Glutamatergic neuron (in vitro differentiated cells): ENCODE results near the gene PDGFRA. TPM values are rescaled to one million over a fixed set of nuclear protein-coding genes. Genes with fewer than 3 reads are reported as not detected.
A peak's percentile ranks its signal among the peaks of the same experiment; 100 is the strongest.
"Not testable (repeated sequence)": the region's sequence is repeated elsewhere in the genome, so short reads cannot be mapped to it uniquely, and the experiment has no call there.

Source experiments
- DNase-seq: peaks from one replicate; pipeline ENCODE4 v3.0.0; 2022
- H3K27ac Mint-ChIP-seq: one replicate; pipeline ENCODE4 v1.8.0; 2020; ENCODE audit warnings: mild to moderate bottlenecking, mixed read lengths, inconsistent platforms; ENCODE audit not compliant: unreplicated experiment
- H3K27me3 Mint-ChIP-seq: one replicate; pipeline ENCODE4 v1.8.0; 2020; ENCODE audit warnings: mild to moderate bottlenecking, moderate library complexity, mixed read lengths, inconsistent platforms; ENCODE audit not compliant: unreplicated experiment
- H3K36me3 Mint-ChIP-seq: one replicate; pipeline ENCODE4 v1.8.0; 2020; ENCODE audit warnings: mild to moderate bottlenecking, mixed read lengths, inconsistent platforms; ENCODE audit not compliant: unreplicated experiment
- H3K4me1 Mint-ChIP-seq: one replicate; pipeline ENCODE4 v1.8.0; 2020; ENCODE audit warnings: mild to moderate bottlenecking, low read depth, mixed read lengths, inconsistent platforms; ENCODE audit not compliant: unreplicated experiment
- H3K4me3 Mint-ChIP-seq: one replicate; pipeline ENCODE4 v1.8.0; 2020; ENCODE audit warnings: mild to moderate bottlenecking, mixed read lengths, inconsistent platforms; ENCODE audit not compliant: unreplicated experiment
- H3K9me3 Mint-ChIP-seq: one replicate; pipeline ENCODE4 v1.8.0; 2020; ENCODE audit warnings: mild to moderate bottlenecking, moderate library complexity, mixed read lengths, inconsistent platforms; ENCODE audit not compliant: unreplicated experiment
- CTCF ChIP-seq: fragments of 200-600 bp; sonication (generic); IDR thresholded peaks from one replicate; pipeline ENCODE4 v1.5.0; 2021; ENCODE audit not compliant: partially characterized antibody, unreplicated experiment
- total RNA-seq: library from RNA; stranded (reverse); fragmentation: NEBNext Ultra II Directional; extraction: Animal tissue kit (Norgen Biotek cat#: 25700); gene quantifications from one replicate; pipeline ENCODE4 v1.2.1, GENCODE V29; 2021; ENCODE audit not compliant: unreplicated experiment

The PDGFRA gene
- total RNA-seq, 1 donor from 2014 or later: 14.1 TPM

- Mint-ChIP-seq H3K4me1 (peaks cover 27% of the 10 kb centered on the region), H3K27ac (no peak overlapping the region), H3K9me3 (peaks cover 4% of the 10 kb centered on the region), H3K27me3 (peaks cover 1% of the 10 kb centered on the region), H3K4me3 (no peak overlapping the region), H3K36me3 (peaks cover 5% of the 10 kb centered on the region)
- DNase-seq: no peak
- TF ChIP-seq CTCF: no peak
Observed at GRCh38 chr4:54320826-54321685, 92.0 kb downstream of the PDGFRA start.

GRCh38 chr4:54322818-54323417 lies 93.8 kb downstream of the PDGFRA start:
- Mint-ChIP-seq H3K4me3 (no peak overlapping the region), H3K36me3 (peaks cover 11% of the 10 kb centered on the region), H3K27ac (no peak overlapping the region), H3K4me1 (peaks cover 27% of the 10 kb centered on the region), H3K9me3 (peaks cover 3% of the 10 kb centered on the region), H3K27me3 (peaks cover 8% of the 10 kb centered on the region)
- DNase-seq: peak; percentile 73
- TF ChIP-seq CTCF: peak; percentile 82

GRCh38 chr4:54330896-54331295 lies 101.8 kb downstream of the PDGFRA start:
- TF ChIP-seq CTCF: no peak
- H3K4me1 Mint-ChIP-seq: no peaks in the 10 kb centered on the region

GRCh38 chr4:54332542-54332941 lies 103.4 kb downstream of the PDGFRA start:
- TF ChIP-seq CTCF: no peak
- no peak overlapping the region for H3K4me3 Mint-ChIP-seq
- no peak overlapping the region for H3K27ac Mint-ChIP-seq
- H3K9me3 Mint-ChIP-seq: no peaks in the 10 kb centered on the region
- peaks cover 2% of the 10 kb centered on the region for H3K27me3 Mint-ChIP-seq
- no peaks in the 10 kb centered on the region for H3K36me3 Mint-ChIP-seq
- no peaks in the 10 kb centered on the region for H3K4me1 Mint-ChIP-seq
- DNase-seq: no peak

More at GRCh38 chr4:54330896-54331295, 101.8 kb downstream of the PDGFRA start:
- H3K9me3 Mint-ChIP-seq: no peaks in the 10 kb centered on the region
- no peak overlapping the region for H3K27ac Mint-ChIP-seq
- no peak overlapping the region for H3K4me3 Mint-ChIP-seq
- peaks cover 8% of the 10 kb centered on the region for H3K27me3 Mint-ChIP-seq
- peaks cover 7% of the 10 kb centered on the region for H3K36me3 Mint-ChIP-seq
- no peak for DNase-seq

GRCh38 chr4:54333657-54334056 lies 104.6 kb downstream of the PDGFRA start:
- Mint-ChIP-seq H3K27ac (no peak overlapping the region), H3K9me3 (no peaks in the 10 kb centered on the region), H3K4me1 (no peaks in the 10 kb centered on the region), H3K27me3 (peaks cover 2% of the 10 kb centered on the region), H3K4me3 (no peak overlapping the region), H3K36me3 (no peaks in the 10 kb centered on the region)
- no peak for DNase-seq
- no peak for TF ChIP-seq CTCF

- not testable (repeated sequence) for H3K27ac Mint-ChIP-seq, DNase-seq, H3K4me3 Mint-ChIP-seq, H3K27me3 Mint-ChIP-seq, H3K36me3 Mint-ChIP-seq, H3K9me3 Mint-ChIP-seq, H3K4me1 Mint-ChIP-seq
Observed at GRCh38 chr4:54334769-54335168, 105.7 kb downstream of the PDGFRA start.
